SK-N-SH treated with all-trans-retinoic acid at 6 μM for 48 hours (cell line): ENCODE measurements around the gene LIMCH1.

Source experiments
- ATAC-seq: fragments of 200-7000 bp; cut with Tn5 transposase; 3 replicates; pipeline ENCODE4 v1.9.1; 2020; ENCODE audit warnings: mild to moderate bottlenecking, moderate library complexity
- ARNTL ChIP-seq: fragments of 450-650 bp; formaldehyde crosslinking; IDR thresholded peaks from 2 replicates; pipeline ENCODE4 v1.5.0; 2020; ENCODE audit warnings: low read depth, mild to moderate bottlenecking, moderate library complexity, borderline replicate concordance
- BACH2 ChIP-seq: fragments of 250-450 bp; sonication (Bioruptor Pico); IDR thresholded peaks from 2 replicates; pipeline ENCODE4 v1.9.0; 2021; ENCODE audit warnings: mild to moderate bottlenecking, borderline replicate concordance
- CREB5 ChIP-seq: fragments of 250-450 bp; sonication (Bioruptor Pico); IDR thresholded peaks from 2 replicates; pipeline ENCODE4 v1.5.1; 2020; ENCODE audit warnings: low read depth, mild to moderate bottlenecking, moderate library complexity
- CSDC2 ChIP-seq: fragments of 250-450 bp; sonication (Bioruptor Pico); IDR thresholded peaks from 2 replicates; pipeline ENCODE4 v1.5.0; 2020; ENCODE audit warnings: mild to moderate bottlenecking, moderate library complexity
- CSRNP3 ChIP-seq: fragments of 250-450 bp; sonication (Bioruptor Pico); IDR thresholded peaks from 2 replicates; pipeline ENCODE4 v1.5.1; 2021; ENCODE audit warnings: mild to moderate bottlenecking, moderate library complexity
- ESRRG ChIP-seq: fragments of 250-450 bp; sonication (Bioruptor Pico); IDR thresholded peaks from 2 replicates; pipeline ENCODE4 v1.6.1; 2021; ENCODE audit warnings: mild to moderate bottlenecking
- ISL1 ChIP-seq: fragments of 250-450 bp; sonication (Bioruptor Pico); IDR thresholded peaks from 2 replicates; pipeline ENCODE4 v2.1.2; 2022; ENCODE audit warnings: mild to moderate bottlenecking, moderate library complexity
- OSR1 ChIP-seq: fragments of 250-450 bp; sonication (Bioruptor Pico); IDR thresholded peaks from 2 replicates; pipeline ENCODE4 v1.8.0; 2022; ENCODE audit warnings: moderate library complexity, mild to moderate bottlenecking, inconsistent platforms
- PATZ1 ChIP-seq: fragments of 250-450 bp; sonication (Bioruptor Pico); IDR thresholded peaks from 2 replicates; pipeline ENCODE4 v1.8.0; 2020; ENCODE audit warnings: mild to moderate bottlenecking, moderate library complexity, borderline replicate concordance
- POU6F1 ChIP-seq: fragments of 250-450 bp; sonication (Bioruptor Pico); IDR thresholded peaks from 2 replicates; pipeline ENCODE4 v1.8.0; 2021; ENCODE audit warnings: low read depth, mild to moderate bottlenecking, moderate library complexity, borderline replicate concordance
- PPARA ChIP-seq: fragments of 250-450 bp; sonication (Bioruptor Pico); IDR thresholded peaks from 2 replicates; pipeline ENCODE4 v1.5.0; 2020; ENCODE audit warnings: mild to moderate bottlenecking, borderline replicate concordance
- RARB ChIP-seq: fragments of 250-450 bp; sonication (Bioruptor Pico); IDR thresholded peaks from 2 replicates; pipeline ENCODE4 v1.8.0; 2021; ENCODE audit warnings: mild to moderate bottlenecking, moderate library complexity
- SNAI2 ChIP-seq: fragments of 250-450 bp; sonication (Bioruptor Pico); IDR thresholded peaks from 2 replicates; pipeline ENCODE4 v1.5.0; 2020; ENCODE audit warnings: mild to moderate bottlenecking, moderate library complexity
- TCF4 ChIP-seq: fragments of 250-450 bp; sonication (Bioruptor Pico); IDR thresholded peaks from 2 replicates; pipeline ENCODE4 v1.8.0; 2021; ENCODE audit warnings: mild to moderate bottlenecking, moderate library complexity, borderline replicate concordance
- TOX ChIP-seq: fragments of 250-450 bp; sonication (Bioruptor Pico); IDR thresholded peaks from 2 replicates; pipeline ENCODE4 v1.8.0; 2021; ENCODE audit warnings: mild to moderate bottlenecking, moderate library complexity, borderline replicate concordance
- TSHZ2 ChIP-seq: fragments of 250-450 bp; sonication (Bioruptor Pico); IDR thresholded peaks from 2 replicates; pipeline ENCODE4 v1.5.0; 2020; ENCODE audit warnings: mild to moderate bottlenecking, moderate library complexity
- ZC3H10 ChIP-seq: fragments of 250-450 bp; sonication (Bioruptor Pico); IDR thresholded peaks from 2 replicates; pipeline ENCODE4 v1.5.1; 2021; ENCODE audit warnings: mild to moderate bottlenecking, moderate library complexity
- ZFP3 ChIP-seq: fragments of 250-450 bp; sonication (Bioruptor Pico); IDR thresholded peaks from 2 replicates; pipeline ENCODE4 v1.5.0; 2020; ENCODE audit warnings: mild to moderate bottlenecking, moderate library complexity
- ZFP30 ChIP-seq: fragments of 450-650 bp; formaldehyde crosslinking; IDR thresholded peaks from 2 replicates; pipeline ENCODE4 v1.5.0; 2022; ENCODE audit warnings: mild to moderate bottlenecking, moderate library complexity
- ZNF565 ChIP-seq: fragments of 450-650 bp; formaldehyde crosslinking; conservative IDR thresholded peaks from 2 replicates; pipeline ENCODE4 v1.5.0; 2020; ENCODE audit warnings: low read depth, mild to moderate bottlenecking, moderate library complexity
- ZNF8 ChIP-seq: fragments of 450-650 bp; formaldehyde crosslinking; IDR thresholded peaks from 2 replicates; pipeline ENCODE4 v1.5.0; 2020; ENCODE audit warnings: mild to moderate bottlenecking, moderate library complexity

The LIMCH1 gene

GRCh38 chr4:41609851-41610250 lies 71.9 kb downstream of the LIMCH1 start:
- ATAC-seq, result no peak
- TF ChIP-seq PATZ1 (CRISPR knock-in tag), result no peak
- no peak for TF ChIP-seq OSR1 (CRISPR knock-in tag)
- TF ChIP-seq TCF4 (CRISPR knock-in tag), result no peak
- no peak for TF ChIP-seq BACH2 (CRISPR knock-in tag)
- no peak for TF ChIP-seq POU6F1 (CRISPR knock-in tag)
- TF ChIP-seq ARNTL (CRISPR knock-in tag), result no peak
- no peak for TF ChIP-seq ZFP30 (CRISPR knock-in tag)
- no peak for TF ChIP-seq TOX (CRISPR knock-in tag)
- no peak for TF ChIP-seq CSRNP3
- TF ChIP-seq ZNF8 (CRISPR knock-in tag), result no peak
- TF ChIP-seq ZC3H10 (CRISPR knock-in tag), result no peak
- no peak for TF ChIP-seq CREB5 (CRISPR knock-in tag)
- no peak for TF ChIP-seq CSDC2 (CRISPR knock-in tag)
- no peak for TF ChIP-seq ZNF565
- TF ChIP-seq ZFP3, result no peak
- TF ChIP-seq TSHZ2 (CRISPR knock-in tag), result no peak
- no peak for TF ChIP-seq RARB
- no peak for TF ChIP-seq SNAI2 (CRISPR knock-in tag)
- no peak for TF ChIP-seq ESRRG (CRISPR knock-in tag)
- TF ChIP-seq ISL1, result no peak

- ATAC-seq, result no peak
- TF ChIP-seq PPARA (CRISPR knock-in tag) (no peak), PATZ1 (CRISPR knock-in tag) (no peak), CREB5 (CRISPR knock-in tag) (no peak)
Measured at GRCh38 chr4:41610474-41610873, 72.5 kb downstream of the LIMCH1 start.
